HFFc6 (cell line): ENCODE data around the gene LGALS1. TPM values are rescaled to one million over a fixed set of nuclear protein-coding genes. Genes with fewer than 3 reads are reported as not detected.

Experiments used
- DNase-seq: peaks from one replicate; pipeline ENCODE4 v3.0.0-alpha.2; 2018
- H3K27ac Mint-ChIP-seq: 2 replicates; pipeline ENCODE4 v1.8.0; 2020; ENCODE audit warnings: mild to moderate bottlenecking, mixed read lengths
- H3K27me3 Mint-ChIP-seq: 2 replicates; pipeline ENCODE4 v1.8.0; 2021; ENCODE audit warnings: mild to moderate bottlenecking, moderate library complexity, mixed read lengths; ENCODE audit not compliant: insufficient read depth
- H3K36me3 Mint-ChIP-seq: 2 replicates; pipeline ENCODE4 v1.8.0; 2021; ENCODE audit warnings: low read depth, mixed read lengths
- H3K4me1 Mint-ChIP-seq: 2 replicates; pipeline ENCODE4 v1.8.0; 2020; ENCODE audit warnings: low read depth, mixed read lengths
- H3K4me3 Mint-ChIP-seq: 2 replicates; pipeline ENCODE4 v1.8.0; 2020; ENCODE audit warnings: mild to moderate bottlenecking, moderate library complexity, mixed read lengths
- H3K9me3 Mint-ChIP-seq: 2 replicates; pipeline ENCODE4 v1.8.0; 2020; ENCODE audit warnings: mild to moderate bottlenecking, mixed read lengths
- CTCF ChIP-seq: fragments of 200-600 bp; sonication (generic); IDR thresholded peaks from 2 replicates; pipeline ENCODE4 v1.5.0; 2021; ENCODE audit warnings: antibody characterized with exemption, mild to moderate bottlenecking
- total RNA-seq, 6 experiments: library from RNA; stranded (reverse); fragmentation: NEBNext Ultra II Directional; extraction: Animal tissue kit (Norgen Biotek cat#: 25700); gene quantifications; 2 replicates in 1 of 6; 3 replicates in 5 of 6; pipeline ENCODE4 v1.2.3, GENCODE V29; 2021

Gene LGALS1
- total RNA-seq, 6 experiments from 2014 or later, result 5,326 to 7,192 (median 6,673) TPM

DNA sequence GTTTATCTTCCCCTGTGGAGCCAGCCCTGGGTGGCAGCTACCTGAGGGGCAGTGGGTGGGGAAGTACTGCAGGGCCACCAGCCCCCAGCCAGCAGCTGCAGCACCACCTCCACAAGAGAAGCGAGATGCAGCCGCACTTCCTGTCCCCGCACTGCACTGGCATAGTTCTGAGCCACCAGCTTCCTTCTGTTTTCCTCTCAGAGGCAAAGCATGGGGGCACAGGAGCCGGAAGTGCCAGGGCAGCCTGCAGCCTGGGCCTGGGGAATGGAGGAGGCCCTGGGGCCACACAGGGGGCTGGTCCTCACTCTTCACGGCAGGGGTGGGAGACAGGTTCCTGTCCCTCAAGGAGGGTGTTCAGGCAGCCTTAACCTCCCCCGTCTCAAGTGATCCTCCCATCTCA, 47.9 kb upstream of the LGALS1 start:
- Mint-ChIP-seq H3K27me3 (peaks cover 4% of the 10 kb centered on the region; the same call in 1 of the 2 replicates), H3K9me3 (no peaks in the 10 kb centered on the region), H3K4me3 (no peak overlapping the region), H3K27ac (no peak overlapping the region), H3K36me3 (peaks cover 4% of the 10 kb centered on the region), H3K4me1 (peaks cover 5% of the 10 kb centered on the region)
- no peak for DNase-seq
- TF ChIP-seq CTCF, result no peak

DNA sequence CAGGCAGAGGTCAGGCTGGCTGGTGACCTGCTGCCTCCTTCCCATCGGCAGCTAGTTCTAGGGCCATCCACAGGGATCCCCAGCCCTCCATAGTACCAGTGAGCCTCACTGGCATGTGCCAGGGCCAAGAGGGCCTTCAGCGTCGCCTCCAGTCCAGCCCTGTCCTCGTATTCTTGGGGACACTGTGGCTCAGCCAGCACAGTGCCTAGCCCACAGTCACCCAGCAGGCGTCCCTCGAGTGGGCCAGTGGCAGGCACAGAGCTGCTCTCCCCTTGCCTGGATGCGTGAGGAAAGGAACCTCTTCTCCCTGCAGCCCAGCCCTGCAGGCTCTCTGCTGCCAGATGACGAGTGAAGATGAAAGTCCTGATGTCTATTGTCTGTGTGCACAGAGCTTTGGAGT, 46.6 kb upstream of the LGALS1 start:
- H3K4me3 Mint-ChIP-seq, result no peak overlapping the region
- no peak overlapping the region for H3K27ac Mint-ChIP-seq
- H3K9me3 Mint-ChIP-seq, result no peaks in the 10 kb centered on the region
- peaks cover under 1% of the 10 kb centered on the region for H3K36me3 Mint-ChIP-seq
- no peak for TF ChIP-seq CTCF
- peaks cover 4% of the 10 kb centered on the region; the same call in 1 of the 2 replicates for H3K27me3 Mint-ChIP-seq
- H3K4me1 Mint-ChIP-seq, result peaks cover 11% of the 10 kb centered on the region
- DNase-seq, result no peak

DNA sequence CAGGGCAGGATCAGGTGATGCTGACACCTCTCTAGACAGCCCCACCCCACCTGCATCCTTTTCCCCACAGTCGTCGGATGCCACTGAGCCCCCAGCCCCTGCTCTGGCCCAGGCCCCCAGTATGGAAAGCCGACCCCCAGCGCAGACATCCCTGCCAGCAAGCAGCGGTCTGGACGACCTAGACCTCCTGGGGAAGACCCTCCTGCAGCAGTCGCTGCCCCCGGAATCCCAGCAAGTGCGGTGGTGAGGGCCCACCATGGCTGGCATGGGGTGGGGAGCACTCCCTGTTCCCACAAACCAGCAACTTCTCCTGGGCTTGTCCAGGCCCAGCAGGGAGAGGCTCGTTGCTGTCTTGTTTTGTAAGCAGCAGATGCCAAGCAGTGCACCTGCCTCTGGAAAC, 45.5 kb upstream of the LGALS1 start:
- TF ChIP-seq CTCF, result no peak
- Mint-ChIP-seq H3K36me3 (no peaks in the 10 kb centered on the region), H3K9me3 (no peaks in the 10 kb centered on the region), H3K27me3 (peaks cover 4% of the 10 kb centered on the region), H3K4me1 (peaks cover 21% of the 10 kb centered on the region), H3K27ac (no peak overlapping the region), H3K4me3 (no peak overlapping the region)
- no peak for DNase-seq

DNA sequence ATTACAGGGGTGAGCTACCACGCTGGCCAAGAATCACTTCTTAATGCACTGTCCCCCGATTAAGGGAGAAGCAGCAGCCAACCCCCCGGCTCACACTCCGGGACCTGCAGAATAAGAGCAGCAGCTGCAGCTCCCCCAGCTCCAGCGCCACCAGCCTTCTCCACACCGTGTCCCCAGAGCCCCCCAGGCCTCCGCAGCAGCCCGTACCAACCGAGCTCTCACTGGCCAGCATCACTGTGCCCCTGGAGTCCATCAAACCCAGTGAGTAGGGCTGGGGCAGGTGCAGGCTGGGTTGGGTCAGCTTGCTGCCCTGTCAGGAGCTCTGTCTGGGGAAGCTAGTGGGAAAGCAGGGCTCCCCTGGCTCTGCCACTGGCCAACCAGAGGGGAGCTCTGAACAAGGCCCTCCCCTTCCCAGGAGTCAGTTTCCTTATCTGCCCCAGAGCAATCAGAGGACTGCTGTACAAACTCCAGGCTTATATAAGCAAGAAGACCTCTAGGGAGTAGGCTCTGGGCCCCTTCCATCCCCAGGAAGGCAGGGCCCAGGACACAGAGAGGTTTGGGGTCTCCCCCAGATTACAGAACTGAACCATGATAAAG, 44.5 kb upstream of the LGALS1 start:
- DNase-seq, result no peak
- H3K9me3 Mint-ChIP-seq, result no peaks in the 10 kb centered on the region
- peaks cover 4% of the 10 kb centered on the region for H3K27me3 Mint-ChIP-seq
- no peaks in the 10 kb centered on the region for H3K36me3 Mint-ChIP-seq
- H3K27ac Mint-ChIP-seq, result no peak overlapping the region
- peaks cover 21% of the 10 kb centered on the region for H3K4me1 Mint-ChIP-seq
- no peak for TF ChIP-seq CTCF
- H3K4me3 Mint-ChIP-seq, result no peak overlapping the region

- Mint-ChIP-seq H3K27ac (no peak overlapping the region), H3K4me3 (no peak overlapping the region)
- no peak for TF ChIP-seq CTCF
Measured at GRCh38 chr22:37631448-37632173, 43.8 kb upstream of the LGALS1 start.

More at GRCh38 chr22:37631448-37632173, 43.8 kb upstream of the LGALS1 start:
- Mint-ChIP-seq H3K4me1 (peaks cover 27% of the 10 kb centered on the region), H3K9me3 (no peaks in the 10 kb centered on the region), H3K36me3 (no peaks in the 10 kb centered on the region), H3K27me3 (peaks cover 4% of the 10 kb centered on the region)
- no peak for DNase-seq
